HG02678 (cell line): Measurements from ENCODE around the gene TMPRSS4.
"Not testable (repeated sequence)": the region's sequence is repeated elsewhere in the genome, so short reads cannot be mapped to it uniquely, and the experiment has no call there.

Experiments
- ATAC-seq: cut with Tn5 transposase; IDR thresholded peaks from one replicate; pipeline ENCODE4 v1.9.1; 2021; ENCODE audit warnings: mild to moderate bottlenecking, moderate library complexity; ENCODE audit not compliant: unreplicated experiment

The TMPRSS4 gene

GRCh38 chr11:118055966-118056365, 20.9 kb upstream of the TMPRSS4 start:
- no peak for ATAC-seq

GRCh38 chr11:118056806-118057205, 20.1 kb upstream of the TMPRSS4 start:
- no peak for ATAC-seq

GRCh38 chr11:118057251-118058145, 19.4 kb upstream of the TMPRSS4 start:
- ATAC-seq = no peak

GRCh38 chr11:118058311-118059245, 18.3 kb upstream of the TMPRSS4 start:
- no peak for ATAC-seq

GRCh38 chr11:118059246-118059940, 17.5 kb upstream of the TMPRSS4 start:
- ATAC-seq = no peak

- ATAC-seq = no peak
Measured at GRCh38 chr11:118060081-118060661, 16.7 kb upstream of the TMPRSS4 start.

- no peak for ATAC-seq
Measured at GRCh38 chr11:118060869-118061268, 16.0 kb upstream of the TMPRSS4 start.

GRCh38 chr11:118061586-118062125, 15.2 kb upstream of the TMPRSS4 start:
- no peak for ATAC-seq

GRCh38 chr11:118062181-118062580, 14.7 kb upstream of the TMPRSS4 start:
- not testable (repeated sequence) for ATAC-seq

GRCh38 chr11:118062631-118063030, 14.2 kb upstream of the TMPRSS4 start:
- ATAC-seq = not testable (repeated sequence)

GRCh38 chr11:118064956-118065355, 11.9 kb upstream of the TMPRSS4 start:
- ATAC-seq = no peak

- ATAC-seq = no peak
Measured at GRCh38 chr11:118065384-118065783, 11.5 kb upstream of the TMPRSS4 start.

GRCh38 chr11:118067006-118067405, 9.9 kb upstream of the TMPRSS4 start:
- no peak for ATAC-seq

GRCh38 chr11:118068206-118068944, 8.5 kb upstream of the TMPRSS4 start:
- ATAC-seq = no peak

GRCh38 chr11:118068945-118069612, 7.8 kb upstream of the TMPRSS4 start:
- no peak for ATAC-seq

- ATAC-seq = no peak
Measured at GRCh38 chr11:118071416-118072030, 5.4 kb upstream of the TMPRSS4 start.

- no peak for ATAC-seq
Measured at GRCh38 chr11:118073554-118073953, 3.3 kb upstream of the TMPRSS4 start.

GRCh38 chr11:118074091-118074685, 2.7 kb upstream of the TMPRSS4 start:
- no peak for ATAC-seq
